Measurements from ENCODE around the gene PPP1R16B. TPM values are rescaled to one million over a fixed set of nuclear protein-coding genes. Genes with fewer than 3 reads are reported as not detected.

The PPP1R16B gene
- total RNA-seq, 1 donor from 2014 or later, result 0.15 TPM

GRCh38 chr20:38877483-38877882 lies 72.0 kb downstream of the PPP1R16B start:
- no peak for DNase-seq (ENCODE audit: low read depth)

- DNase-seq (ENCODE audit: low read depth), result peak; percentile 7
These were observed 73.4 kb downstream of the PPP1R16B start for GRCh38 chr20:38878866-38879265.

GRCh38 chr20:38880952-38881735 lies 75.6 kb downstream of the PPP1R16B start:
- DNase-seq (ENCODE audit: low read depth), result no peak

GRCh38 chr20:38881806-38882440 lies 76.4 kb downstream of the PPP1R16B start:
- DNase-seq (ENCODE audit: low read depth), result no peak

GRCh38 chr20:38882600-38882999 lies 77.1 kb downstream of the PPP1R16B start:
- no peak for DNase-seq (ENCODE audit: low read depth)

GRCh38 chr20:38883081-38883980 lies 77.8 kb downstream of the PPP1R16B start:
- DNase-seq (ENCODE audit: low read depth), result no peak

- DNase-seq (ENCODE audit: low read depth), result no peak
These were observed 78.7 kb downstream of the PPP1R16B start for GRCh38 chr20:38883981-38884733.

- no peak for DNase-seq (ENCODE audit: low read depth)
These were observed 79.9 kb downstream of the PPP1R16B start for GRCh38 chr20:38885357-38885756.

- DNase-seq (ENCODE audit: low read depth), result no peak
These were observed 82.7 kb downstream of the PPP1R16B start for GRCh38 chr20:38888059-38888831.

- DNase-seq (ENCODE audit: low read depth), result no peak
These were observed 83.6 kb downstream of the PPP1R16B start for GRCh38 chr20:38889050-38889449.

- no peak for DNase-seq (ENCODE audit: low read depth)
These were observed 84.4 kb downstream of the PPP1R16B start for GRCh38 chr20:38889792-38890496.

- no peak for DNase-seq (ENCODE audit: low read depth)
These were observed 85.0 kb downstream of the PPP1R16B start for GRCh38 chr20:38890497-38890818.

GRCh38 chr20:38892091-38892981 lies 86.8 kb downstream of the PPP1R16B start:
- DNase-seq (ENCODE audit: low read depth), result no peak

- no peak for DNase-seq (ENCODE audit: low read depth)
These were observed 87.6 kb downstream of the PPP1R16B start for GRCh38 chr20:38893056-38893564.

GRCh38 chr20:38893565-38894090 lies 88.1 kb downstream of the PPP1R16B start:
- no peak for DNase-seq (ENCODE audit: low read depth)

GRCh38 chr20:38894091-38894847 lies 88.8 kb downstream of the PPP1R16B start:
- DNase-seq (ENCODE audit: low read depth), result no peak

- DNase-seq (ENCODE audit: low read depth), result no peak
These were observed 89.8 kb downstream of the PPP1R16B start for GRCh38 chr20:38895098-38895949.
